HCT116 (cell line): ENCODE results near the gene BCAP31. TPM values are rescaled to one million over a fixed set of nuclear protein-coding genes. Genes with fewer than 3 reads are reported as not detected.

Source experiments
- ATAC-seq: fragments of 200-7000 bp; cut with Tn5 transposase; 2 replicates; pipeline ENCODE4 v1.9.1; 2020; ENCODE audit warnings: mild to moderate bottlenecking, moderate library complexity
- BruUV-seq: library from RNA; stranded (reverse); fragments of 400-500 nt; replicated peaks from 2 replicates; lab custom pipeline; 2021; lab: Mats Ljungman, UMichigan
- CTCF ChIA-PET: fragments of 300-600 bp; sonication (Branson Sonifier 250); formaldehyde crosslinking; loops from one replicate; lab custom pipeline; 2021; ENCODE audit warnings: antibody characterized with exemption; lab: Charles Lee
- POLR2A ChIA-PET: fragments of 300-600, 350-600 bp; sonication (Branson Sonifier 250); formaldehyde crosslinking; loops from one replicate; lab custom pipeline; 2021; ENCODE audit warnings: antibody characterized with exemption; lab: Charles Lee
- RAD21 ChIA-PET, 2 experiments: fragments of 300-600 bp; sonication (Branson Sonifier 250); formaldehyde crosslinking; loops; one replicate each; lab custom pipeline; 2023; ENCODE audit warnings: low total read pairs in 2 of 2; ENCODE audit not compliant: uncharacterized antibody in 2 of 2, unreplicated experiment in 2 of 2, low non-redundant PET in 1 of 2; lab: Charles Lee
- DNase-seq: peaks from one replicate; pipeline ENCODE4 v3.0.0-alpha.2; 2010; ENCODE audit warnings: low read depth, low spot score
- H2AFZ ChIP-seq: fragments of 200-600 bp; shearing (Covaris generic), sonication (generic); 2 replicates; pipeline ENCODE4 v1.6.1; 2017; ENCODE audit warnings: low read depth, mixed run types, mixed read lengths, antibody characterized with exemption, low read length; ENCODE audit not compliant: poor library complexity, severe bottlenecking
- H3K27ac ChIP-seq: 2 replicates; pipeline ENCODE4 v1.5.1; 2012; ENCODE audit warnings: low read depth, low read length
- H3K27me3 ChIP-seq: fragments of 200-600 bp; sonication (generic); 2 replicates; pipeline ENCODE4 v1.6.1; 2016; ENCODE audit warnings: mixed run types, low read length, mixed read lengths; ENCODE audit not compliant: insufficient read depth
- H3K36me3 ChIP-seq, 2 experiments: fragments of 200-500 bp in 1 of 2; fragments of 200-600 bp in 1 of 2; sonication (Bioruptor generic) in 1 of 2; sonication (generic) in 1 of 2; 2 replicates each; pipeline versions ENCODE4 v1.5.1 to v1.6.1; 2014 to 2016; ENCODE audit warnings: low read length in 2 of 2, inconsistent platforms in 1 of 2, mixed read lengths in 1 of 2, mixed run types in 1 of 2; ENCODE audit not compliant: insufficient read depth in 2 of 2, control insufficient read depth in 1 of 2
- H3K4me1 ChIP-seq, 2 experiments: fragments of 200-600 bp in 1 of 2; sonication (generic) in 1 of 2; 2 replicates each; pipeline versions ENCODE4 v1.5.1 to v1.6.1; 2012 to 2017; ENCODE audit warnings: low read length in 2 of 2, inconsistent platforms in 1 of 2, mild to moderate bottlenecking in 1 of 2, mixed read lengths in 1 of 2, mixed run types in 1 of 2, moderate library complexity in 1 of 2; ENCODE audit not compliant: insufficient read depth in 2 of 2, control insufficient read depth in 1 of 2
- H3K4me2 ChIP-seq: fragments of 200-600 bp; sonication (generic); 2 replicates; pipeline ENCODE4 v1.6.1; 2017; ENCODE audit warnings: mixed run types, low read length, mixed read lengths
- H3K4me3 ChIP-seq, 2 experiments: fragments of 200-600 bp in 1 of 2; sonication (generic) in 1 of 2; replicated peaks in 1 of 2; 2 replicates each; pipeline ENCODE4 v1.5.1; 2011 to 2016; ENCODE audit warnings: low read length in 2 of 2, control low read depth in 1 of 2, low read depth in 1 of 2, mild to moderate bottlenecking in 1 of 2, mixed read lengths in 1 of 2, mixed run types in 1 of 2
- H3K79me2 ChIP-seq: fragments of 200-600 bp; sonication (generic); 2 replicates; pipeline ENCODE4 v1.6.1; 2017; ENCODE audit warnings: mild to moderate bottlenecking, mixed run types, low read length, moderate library complexity, mixed read lengths; ENCODE audit not compliant: insufficient read depth
- H3K9ac ChIP-seq: fragments of 200-600 bp; sonication (generic); 2 replicates; pipeline ENCODE4 v1.6.1; 2016; ENCODE audit warnings: low read length, mixed read lengths
- H3K9me2 ChIP-seq: fragments of 200-600 bp; sonication (generic), shearing (Covaris generic); 2 replicates; pipeline ENCODE4 v1.6.1; 2017; ENCODE audit warnings: mixed run types, mild to moderate bottlenecking, moderate library complexity; ENCODE audit not compliant: insufficient read depth
- H3K9me3 ChIP-seq, 2 experiments: fragments of 200-500 bp in 1 of 2; fragments of 200-600 bp in 1 of 2; sonication (Bioruptor generic) in 1 of 2; sonication (generic) in 1 of 2; 2 replicates each; pipeline ENCODE4 v1.6.1; 2014 to 2017; ENCODE audit warnings: low read length in 2 of 2, mixed read lengths in 2 of 2, inconsistent platforms in 1 of 2, low read depth in 1 of 2, mild to moderate bottlenecking in 1 of 2, mixed run types in 1 of 2, moderate library complexity in 1 of 2; ENCODE audit not compliant: control insufficient read depth in 1 of 2, insufficient read depth in 1 of 2
- H4K20me1 ChIP-seq: fragments of 200-600 bp; sonication (generic), shearing (Covaris generic); 2 replicates; pipeline ENCODE4 v1.6.1; 2017; ENCODE audit warnings: mixed run types, mild to moderate bottlenecking, moderate library complexity; ENCODE audit not compliant: insufficient read depth
- ATF3 ChIP-seq: IDR thresholded peaks from 2 replicates; pipeline ENCODE4 v1.6.1; 2012
- CTCF ChIP-seq, 3 experiments: fragments of 200-600 bp in 1 of 3; sonication (generic) in 1 of 3; IDR thresholded peaks in 2 of 3; conservative IDR thresholded peaks in 1 of 3; 2 replicates each; pipeline ENCODE4 v1.5.1; 2012 to 2017; ENCODE audit warnings: low read depth in 2 of 3, low read length in 2 of 3, antibody characterized with exemption in 1 of 3, borderline replicate concordance in 1 of 3, control low read depth in 1 of 3, mild to moderate bottlenecking in 1 of 3, mixed read lengths in 1 of 3, mixed run types in 1 of 3, moderate library complexity in 1 of 3; ENCODE audit not compliant: insufficient read depth in 1 of 3
- EGR1 ChIP-seq: IDR thresholded peaks from 2 replicates; pipeline ENCODE4 v1.6.1; 2012; ENCODE audit warnings: low read depth
- ELF1 ChIP-seq: IDR thresholded peaks from 2 replicates; pipeline ENCODE4 v1.6.1; 2012; ENCODE audit warnings: low read depth, borderline replicate concordance
- EZH2 ChIP-seq: fragments of 200-600 bp; sonication (generic); IDR thresholded peaks from 2 replicates; pipeline ENCODE4 v1.6.1; 2017; ENCODE audit warnings: antibody characterized with exemption, mixed run types
- POLR2A ChIP-seq: IDR thresholded peaks from 2 replicates; pipeline ENCODE4 v1.7.0; 2011; ENCODE audit warnings: borderline replicate concordance; ENCODE audit not compliant: insufficient read depth, insufficient read length; ENCODE audit errors: extremely low read depth
- POLR2AphosphoS5 ChIP-seq: IDR thresholded peaks from 2 replicates; pipeline ENCODE4 v1.6.1; 2011; ENCODE audit warnings: mild to moderate bottlenecking, low read depth, low read length, moderate library complexity
- RAD21 ChIP-seq: IDR thresholded peaks from 2 replicates; pipeline ENCODE4 v1.6.1; 2012; ENCODE audit warnings: low read depth, mild to moderate bottlenecking
- SIN3A ChIP-seq: IDR thresholded peaks from 2 replicates; pipeline ENCODE4 v1.6.1; 2012; ENCODE audit warnings: low read depth
- SRF ChIP-seq: IDR thresholded peaks from 2 replicates; pipeline ENCODE4 v1.6.1; 2012; ENCODE audit warnings: low read depth
- YY1 ChIP-seq: IDR thresholded peaks from 2 replicates; pipeline ENCODE4 v1.6.1; 2011; ENCODE audit warnings: low read length, low read depth, moderate library complexity, mild to moderate bottlenecking; ENCODE audit not compliant: insufficient replicate concordance; ENCODE audit errors: extremely low read depth
- intact Hi-C: fragments of 100-400 bp; cut with micrococcal nuclease; formaldehyde crosslinking; loops from 2 replicates; pipeline ENCODE4 v1.10.0; 2022
- total RNA-seq: library from RNA; stranded (reverse); gene quantifications from one replicate; pipeline ENCODE4 v1.2.1, GENCODE V29; 2021; ENCODE audit not compliant: unreplicated experiment

The BCAP31 gene
- total RNA-seq, 1 experiment from 2014 or later, result 185 TPM

GRCh38 chrX:153739754-153740486, 15.7 kb upstream of the BCAP31 start:
- no TSS peak for BruUV-seq
- no peaks in the 10 kb centered on the region for H4K20me1 ChIP-seq
- H3K4me2 ChIP-seq, result no peak overlapping the region
- TF ChIP-seq ATF3, result no peak
- TF ChIP-seq SIN3A, result no peak
- TF ChIP-seq POLR2A, result no peak
- TF ChIP-seq EGR1, result no peak
- TF ChIP-seq ELF1, result no peak
- TF ChIP-seq RAD21, result no peak
- TF ChIP-seq SRF, result no peak
- TF ChIP-seq CTCF (IDR thresholded peaks at IDR 0.05 in 2 of 3, conservative IDR thresholded peaks at IDR 0.05 in 1 of 3; ENCODE audit: borderline replicate concordance in 1 of 3, insufficient read depth in 1 of 3, low read depth in 2 of 3, low read length in 2 of 3), result no peak
- no peak for TF ChIP-seq YY1
- no peak for TF ChIP-seq EZH2
- TF ChIP-seq POLR2AphosphoS5, result no peak
- CTCF ChIA-PET, result no interaction called here
- no peaks in the 10 kb centered on the region for H3K79me2 ChIP-seq
- H3K9me3 ChIP-seq, result no peaks in the 10 kb centered on the region
- no peak overlapping the region for H3K9ac ChIP-seq
- H3K27me3 ChIP-seq, result no peaks in the 10 kb centered on the region
- H3K9me2 ChIP-seq, result no peaks in the 10 kb centered on the region
- H2AFZ ChIP-seq, result no peak overlapping the region
- no peak overlapping the region for H3K4me3 ChIP-seq
- ATAC-seq (no peak), DNase-seq (no peak)
- RAD21 ChIA-PET, result no interaction called here
- intact Hi-C loops, result no loop called here
- no peaks in the 10 kb centered on the region for H3K36me3 ChIP-seq
- POLR2A ChIA-PET, result no interaction called here
- no peak overlapping the region for H3K27ac ChIP-seq
- no peaks in the 10 kb centered on the region; a peak in 1 of 4 replicates for H3K4me1 ChIP-seq
